ENCODE data around the gene MYO18B. TPM values are rescaled to one million over a fixed set of nuclear protein-coding genes. Genes with fewer than 3 reads are reported as not detected.

The MYO18B gene
- polyA plus RNA-seq, 1 donor from 2014 or later = not detected

DNA sequence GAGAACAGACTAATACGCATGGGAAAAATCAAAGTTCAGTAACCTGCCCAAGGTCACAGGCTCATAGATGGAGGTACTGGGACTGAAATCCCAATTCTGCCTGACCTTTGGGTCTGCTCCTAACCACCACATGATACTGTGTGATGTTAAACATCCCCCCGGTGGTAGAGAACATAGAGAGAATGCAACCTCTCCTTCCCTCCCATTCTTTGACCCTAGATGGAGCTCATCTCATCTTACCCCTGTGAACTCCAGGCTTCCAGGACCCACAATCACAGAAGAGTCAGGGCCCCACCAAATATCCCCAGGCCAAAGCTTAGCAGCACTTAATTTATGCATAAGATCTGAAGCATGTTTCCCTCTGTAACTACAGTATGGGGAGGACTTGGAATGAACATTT is 198.5 kb downstream of the MYO18B start:
- peaks cover 0 to 4% (median 4%) of the 10 kb centered on the region in 3 donors for H3K9me3 Mint-ChIP-seq
- H3K27ac Mint-ChIP-seq = no peak overlapping the region
- no peaks in the 10 kb centered on the region for H3K4me1 Mint-ChIP-seq
- H3K4me3 Mint-ChIP-seq = no peak overlapping the region
- peaks cover 5% of the 10 kb centered on the region for H3K27me3 Mint-ChIP-seq
- no peaks in the 10 kb centered on the region for H3K36me3 Mint-ChIP-seq

DNA sequence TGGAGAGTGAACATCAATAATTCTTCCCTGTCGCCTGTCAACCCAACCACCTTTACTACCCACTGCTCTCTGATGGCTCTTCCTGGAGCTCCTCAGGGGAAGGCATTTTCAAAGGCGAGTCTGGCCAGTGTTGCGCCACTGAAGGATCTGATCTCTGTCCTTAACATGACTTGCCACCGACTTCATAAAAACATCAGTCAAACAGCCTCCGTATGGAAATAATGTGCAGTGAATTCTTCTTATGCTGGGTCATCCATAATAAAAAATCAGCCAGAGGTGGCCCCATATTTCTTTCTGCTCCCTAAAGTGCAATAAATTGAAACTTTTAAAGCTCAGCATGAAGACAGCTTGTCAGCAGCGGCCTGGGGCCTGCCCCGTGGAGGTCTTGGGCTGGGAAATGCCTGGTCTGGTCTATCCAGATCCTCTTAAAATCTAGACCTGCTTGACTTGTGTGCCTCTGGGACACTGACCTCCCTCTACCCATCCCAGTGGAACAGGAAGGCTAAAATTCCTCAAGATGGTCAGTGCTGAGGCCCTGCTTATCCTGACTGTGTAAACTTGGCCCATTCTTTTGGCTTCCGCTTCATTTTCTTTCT is 199.5 kb downstream of the MYO18B start:
- no peaks in the 10 kb centered on the region for H3K4me1 Mint-ChIP-seq
- peaks cover 1% of the 10 kb centered on the region for H3K27me3 Mint-ChIP-seq

DNA sequence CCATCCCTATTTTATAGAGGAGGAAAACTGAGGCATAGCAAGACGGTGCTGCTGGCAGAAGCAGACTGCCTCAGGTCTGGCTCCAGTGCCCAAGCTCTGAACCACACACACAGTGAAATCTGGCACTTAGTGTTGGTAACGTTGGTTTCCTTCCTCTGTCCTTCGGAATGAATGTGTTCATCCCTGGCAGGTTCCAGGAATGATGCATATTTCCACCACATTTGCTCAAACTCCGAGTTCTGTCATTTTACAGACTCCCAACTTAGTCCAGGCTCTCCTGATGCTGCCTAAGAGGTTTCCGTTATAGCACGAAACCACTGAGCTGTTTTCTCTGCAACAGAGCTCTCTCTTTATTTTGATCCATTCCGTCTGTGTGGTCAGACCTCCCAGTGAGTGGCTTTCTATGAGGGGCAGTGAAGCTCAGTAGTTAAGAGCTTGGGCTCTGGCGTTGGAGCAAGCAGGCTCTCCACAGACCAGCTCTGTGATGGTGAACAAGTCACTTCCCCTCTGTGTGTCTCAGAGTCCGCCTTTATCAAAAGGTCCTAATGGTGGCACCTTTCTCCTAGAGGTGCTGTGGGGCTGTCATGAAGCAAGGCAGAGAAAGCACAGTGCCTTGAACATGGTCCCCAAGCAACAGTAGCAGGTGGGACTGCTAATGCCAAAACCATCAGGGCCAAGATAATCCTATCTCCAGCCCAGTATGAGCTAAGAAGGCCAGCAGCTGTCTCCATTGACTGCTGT is 200.3 kb downstream of the MYO18B start:
- Mint-ChIP-seq H3K4me1 (no peaks in the 10 kb centered on the region), H3K4me3 (no peak overlapping the region), H3K36me3 (no peaks in the 10 kb centered on the region), H3K9me3 (peaks cover 0 to 4% (median 4%) of the 10 kb centered on the region in 3 donors), H3K27ac (no peak overlapping the region), H3K27me3 (peaks cover 1% of the 10 kb centered on the region)

More for the DNA sequence above, 199.5 kb downstream of the MYO18B start:
- H3K27ac Mint-ChIP-seq = no peak overlapping the region
- no peak overlapping the region for H3K4me3 Mint-ChIP-seq
- no peaks in the 10 kb centered on the region for H3K36me3 Mint-ChIP-seq
- H3K9me3 Mint-ChIP-seq = peaks cover 0 to 4% (median 4%) of the 10 kb centered on the region in 3 donors

DNA sequence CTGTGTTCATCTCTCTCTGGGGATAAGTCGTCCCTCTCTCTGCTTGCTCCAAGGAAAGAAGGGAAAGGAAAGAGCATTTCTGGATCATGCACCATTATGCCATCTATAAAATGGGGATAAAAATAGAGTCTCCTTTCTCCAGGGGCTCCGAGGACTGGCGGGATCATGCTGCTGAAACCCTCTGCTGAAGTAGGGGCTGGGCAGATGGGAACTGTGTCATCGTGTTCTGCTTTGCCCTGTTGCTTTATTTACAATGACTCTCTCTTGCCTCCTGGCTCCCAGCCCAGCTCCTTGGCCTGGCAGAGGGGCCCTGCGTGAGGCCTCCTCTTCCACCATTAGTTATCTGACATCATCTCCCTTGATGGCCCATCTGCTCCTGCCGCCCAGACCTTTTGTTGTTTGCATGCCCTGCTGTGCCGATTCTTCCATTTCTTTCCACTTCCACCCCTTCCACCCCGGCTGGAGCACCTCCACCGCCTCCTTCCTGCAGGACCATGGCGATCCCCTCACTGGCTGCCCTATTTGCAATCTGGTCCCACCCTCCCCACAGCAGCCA is 200.9 kb downstream of the MYO18B start:
- H3K4me1 Mint-ChIP-seq = no peaks in the 10 kb centered on the region
- no peak overlapping the region for H3K4me3 Mint-ChIP-seq
- no peak overlapping the region for H3K27ac Mint-ChIP-seq
- H3K36me3 Mint-ChIP-seq = peaks cover under 1% of the 10 kb centered on the region
- peaks cover 0 to 4% (median 3%) of the 10 kb centered on the region in 3 donors for H3K9me3 Mint-ChIP-seq
- H3K27me3 Mint-ChIP-seq = peaks cover 1% of the 10 kb centered on the region

DNA sequence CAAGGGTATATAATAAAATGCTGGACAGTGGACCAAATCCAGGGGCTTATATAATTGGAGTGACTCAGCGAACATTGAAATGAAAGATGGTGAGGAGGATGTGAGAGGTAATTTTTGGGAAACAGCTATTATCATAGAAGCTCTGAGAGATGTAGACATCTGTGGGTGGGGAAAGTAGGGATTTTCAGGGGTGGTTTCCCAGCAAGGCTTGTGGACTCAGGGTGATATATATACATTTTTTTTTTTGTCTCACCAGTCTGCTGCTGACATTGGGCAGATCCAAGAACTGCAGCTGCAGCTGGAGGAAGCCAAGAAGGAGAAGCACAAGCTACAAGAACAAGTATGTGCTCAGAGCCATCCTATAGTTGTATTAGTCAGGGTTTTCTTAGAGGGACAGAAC is 208.1 kb downstream of the MYO18B start:
- H3K9me3 Mint-ChIP-seq = no peaks in the 10 kb centered on the region

DNA sequence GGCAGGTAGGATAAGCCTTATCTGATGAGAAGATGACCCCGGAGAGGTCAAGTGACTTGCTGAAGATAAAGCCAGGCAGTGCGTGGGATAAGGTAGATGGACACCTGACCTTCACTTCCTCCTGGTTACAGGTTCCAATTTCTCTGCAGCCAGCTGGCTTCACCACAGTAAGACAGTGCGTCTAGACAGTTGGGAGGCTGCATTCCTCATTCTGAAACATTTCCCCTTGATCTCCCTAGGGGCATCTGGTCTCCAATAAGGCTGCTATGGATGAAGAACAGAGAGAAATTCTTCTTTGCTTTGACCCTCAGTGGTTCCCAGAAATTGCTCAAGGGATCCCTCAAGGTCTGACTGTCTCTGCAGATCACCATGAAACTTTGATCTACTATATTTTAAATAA is 211.3 kb downstream of the MYO18B start:
- H3K27me3 Mint-ChIP-seq = peaks cover 11% of the 10 kb centered on the region
- H3K4me3 Mint-ChIP-seq = no peak overlapping the region
- H3K4me1 Mint-ChIP-seq = no peaks in the 10 kb centered on the region
- H3K27ac Mint-ChIP-seq = no peak overlapping the region
- H3K36me3 Mint-ChIP-seq = no peaks in the 10 kb centered on the region
- peaks cover 0 to 3% (median 0%) of the 10 kb centered on the region in 3 donors for H3K9me3 Mint-ChIP-seq

More for the DNA sequence above, 208.1 kb downstream of the MYO18B start:
- H3K4me1 Mint-ChIP-seq = no peaks in the 10 kb centered on the region
- H3K4me3 Mint-ChIP-seq = no peak overlapping the region
- H3K27ac Mint-ChIP-seq = no peak overlapping the region
- peaks cover 8% of the 10 kb centered on the region for H3K27me3 Mint-ChIP-seq
- peaks cover 2% of the 10 kb centered on the region for H3K36me3 Mint-ChIP-seq

DNA sequence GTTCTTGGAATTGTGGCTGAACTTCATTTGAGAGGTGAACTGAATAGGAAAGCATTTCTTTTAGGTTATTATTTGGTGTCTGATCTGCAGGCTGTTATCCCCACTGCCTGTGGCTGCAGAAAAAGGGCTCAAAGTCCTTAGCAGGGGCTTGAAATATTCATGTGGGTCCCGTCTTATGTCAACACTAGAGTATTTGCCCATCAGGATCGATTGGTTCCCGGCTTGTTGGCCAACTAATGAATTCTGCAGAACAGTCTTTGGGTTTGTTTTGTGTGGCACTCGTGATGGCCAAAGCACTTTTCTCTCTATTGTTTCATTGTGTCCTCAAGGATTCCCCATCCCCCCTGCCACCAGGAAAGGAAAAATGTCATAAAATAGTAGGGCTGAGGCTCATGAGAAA is 211.9 kb downstream of the MYO18B start:
- H3K9me3 Mint-ChIP-seq = peaks cover 0 to 3% (median 0%) of the 10 kb centered on the region in 3 donors
- no peaks in the 10 kb centered on the region for H3K4me1 Mint-ChIP-seq
- no peaks in the 10 kb centered on the region for H3K36me3 Mint-ChIP-seq
- no peak overlapping the region for H3K4me3 Mint-ChIP-seq
- H3K27ac Mint-ChIP-seq = no peak overlapping the region
- H3K27me3 Mint-ChIP-seq = peaks cover 13% of the 10 kb centered on the region

DNA sequence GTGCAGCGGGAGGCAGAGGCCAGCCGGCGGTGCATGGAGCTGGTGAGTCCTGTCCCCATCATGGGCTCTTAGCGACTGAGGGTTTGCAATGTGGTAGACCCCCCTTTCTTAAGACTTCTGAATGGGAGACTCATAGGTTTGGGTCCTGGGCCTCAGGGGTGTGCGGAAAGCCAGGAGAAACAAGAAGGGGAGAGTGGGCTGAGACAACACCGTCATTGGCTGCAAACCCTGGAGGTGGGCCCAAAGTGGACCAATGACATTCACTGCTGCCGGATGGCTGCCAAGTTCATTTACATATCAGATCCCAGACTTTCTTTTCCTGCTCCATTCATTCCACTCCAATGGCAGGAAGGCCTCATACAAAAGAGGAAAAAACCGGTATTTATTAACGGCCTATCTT is 213.3 kb downstream of the MYO18B start:
- Mint-ChIP-seq H3K36me3 (no peaks in the 10 kb centered on the region), H3K4me3 (no peak overlapping the region), H3K27ac (no peak overlapping the region), H3K27me3 (peaks cover 9% of the 10 kb centered on the region), H3K9me3 (peaks cover 0 to 3% (median 0%) of the 10 kb centered on the region in 3 donors), H3K4me1 (no peaks in the 10 kb centered on the region)

DNA sequence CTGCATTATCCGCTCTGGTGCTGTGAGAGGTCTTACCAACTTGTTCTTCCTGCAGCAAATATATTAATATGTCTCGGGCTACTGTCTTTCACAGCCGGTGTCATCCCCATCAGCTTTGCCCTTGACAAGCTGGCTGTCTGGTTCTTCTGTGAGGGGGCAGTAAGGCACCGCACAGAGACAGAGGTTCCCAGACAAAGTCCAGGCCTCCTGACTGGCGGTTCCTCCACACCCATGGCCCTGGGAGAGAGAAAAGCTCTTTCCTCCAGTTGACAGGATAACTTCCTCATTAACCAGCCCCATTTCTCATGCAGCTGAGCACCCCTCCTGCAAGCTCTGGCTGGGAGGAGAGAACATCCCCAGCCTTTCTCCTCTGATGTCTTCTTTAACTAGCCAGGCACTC is 214.8 kb downstream of the MYO18B start:
- Mint-ChIP-seq H3K27me3 (peaks cover 6% of the 10 kb centered on the region), H3K36me3 (peaks cover 3% of the 10 kb centered on the region), H3K9me3 (peaks cover 0 to 3% (median 0%) of the 10 kb centered on the region in 3 donors), H3K4me1 (no peaks in the 10 kb centered on the region), H3K27ac (no peak overlapping the region), H3K4me3 (no peak overlapping the region)

DNA sequence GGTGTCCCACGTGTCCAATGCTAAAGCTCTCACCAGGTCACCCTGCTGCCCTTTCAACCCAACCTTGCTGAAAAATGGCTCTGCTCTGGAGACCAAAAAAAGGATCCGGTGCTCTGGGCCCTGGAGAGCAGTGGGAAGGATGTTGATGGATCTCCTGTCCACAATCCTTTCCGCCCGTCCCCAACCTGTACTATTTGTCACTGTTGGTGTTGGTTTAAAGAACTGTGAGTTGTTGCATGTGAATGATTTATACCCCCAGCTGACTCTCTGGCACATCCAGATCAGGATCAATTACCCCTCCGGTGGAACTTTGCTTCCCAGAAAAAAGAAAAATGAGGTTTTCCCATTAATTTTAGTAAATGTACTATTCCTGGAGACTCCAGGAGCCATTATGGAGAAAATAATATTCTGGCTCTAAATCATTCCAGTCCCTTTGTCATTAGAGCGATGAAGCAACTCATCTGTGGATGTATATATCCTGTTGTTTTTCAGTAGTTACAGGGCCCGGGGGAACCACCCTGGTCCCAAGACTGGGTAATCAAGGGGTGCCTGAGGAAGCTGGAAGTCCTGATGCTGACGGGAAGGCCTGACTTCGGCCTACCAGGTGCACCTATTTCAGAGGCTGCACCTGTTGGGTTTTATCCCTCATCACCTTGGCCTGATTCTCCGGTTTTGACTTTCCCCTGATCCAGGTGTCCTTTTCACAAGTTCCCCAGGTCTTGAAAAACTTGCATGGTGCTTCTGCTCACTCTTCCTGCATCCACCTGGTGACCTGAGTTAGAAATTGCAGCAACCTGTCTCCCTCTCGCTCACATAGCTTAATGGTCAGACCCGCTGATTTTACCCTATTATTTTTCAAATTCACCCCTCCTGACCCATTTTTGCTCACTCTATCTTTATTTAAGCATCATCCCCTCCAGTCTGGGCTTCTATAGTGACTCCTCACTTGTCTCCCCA is 218.1 kb downstream of the MYO18B start:
- H3K4me3 Mint-ChIP-seq = no peak overlapping the region
- H3K9me3 Mint-ChIP-seq = peaks cover 5 to 8% (median 7%) of the 10 kb centered on the region in 3 donors
- H3K27ac Mint-ChIP-seq = no peak overlapping the region
- H3K36me3 Mint-ChIP-seq = peaks cover 3% of the 10 kb centered on the region
- no peaks in the 10 kb centered on the region for H3K4me1 Mint-ChIP-seq
- peaks cover 16% of the 10 kb centered on the region for H3K27me3 Mint-ChIP-seq

DNA sequence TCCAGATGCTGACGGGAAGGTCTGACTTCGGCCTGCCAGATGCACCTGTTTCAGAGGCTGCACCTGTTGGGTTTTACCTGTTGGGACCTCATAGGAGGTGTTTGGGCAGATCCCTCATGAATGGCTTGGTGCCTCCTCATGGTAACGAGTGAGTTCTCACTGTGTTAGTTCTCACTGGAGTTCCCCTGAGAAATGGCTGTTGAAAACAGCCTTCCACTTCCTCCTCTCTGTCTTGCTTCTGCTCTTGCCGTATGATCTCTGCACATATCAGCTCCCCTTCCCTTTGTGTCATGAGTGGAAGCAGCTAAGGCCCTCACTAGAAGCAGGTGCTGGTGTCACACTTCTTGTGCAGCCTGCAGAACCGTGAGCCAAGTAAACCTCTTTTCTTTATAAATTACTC is 219.7 kb downstream of the MYO18B start:
- Mint-ChIP-seq H3K4me1 (no peaks in the 10 kb centered on the region), H3K27ac (no peak overlapping the region)

DNA sequence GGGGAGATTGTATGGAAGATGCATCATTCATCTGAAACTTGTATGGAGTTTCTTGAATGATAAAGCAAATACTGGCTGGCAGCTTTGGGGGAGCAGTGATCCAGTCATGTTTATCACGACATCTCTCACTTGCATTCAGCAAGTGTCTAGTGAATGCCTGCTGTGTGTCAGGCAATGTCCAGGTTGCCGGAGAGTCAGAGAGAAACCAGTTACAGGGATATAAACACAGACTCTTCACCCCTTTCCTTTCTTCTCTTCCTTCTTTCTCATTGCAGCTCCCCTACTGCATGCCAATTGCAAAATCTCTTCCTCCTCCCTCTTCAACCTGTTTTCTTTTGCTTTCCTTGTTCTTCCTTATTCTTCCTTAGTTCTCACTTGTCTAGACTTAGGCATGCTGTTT is 220.7 kb downstream of the MYO18B start:
- Mint-ChIP-seq H3K4me1 (no peaks in the 10 kb centered on the region), H3K4me3 (no peak overlapping the region), H3K27me3 (peaks cover 20% of the 10 kb centered on the region), H3K36me3 (peaks cover 3% of the 10 kb centered on the region), H3K9me3 (peaks cover 5 to 7% (median 7%) of the 10 kb centered on the region in 3 donors), H3K27ac (no peak overlapping the region)

More for the DNA sequence above, 219.7 kb downstream of the MYO18B start:
- H3K9me3 Mint-ChIP-seq = peaks cover 5 to 7% (median 5%) of the 10 kb centered on the region in 3 donors
- H3K36me3 Mint-ChIP-seq = peaks cover 3% of the 10 kb centered on the region
- H3K4me3 Mint-ChIP-seq = no peak overlapping the region
- peaks cover 20% of the 10 kb centered on the region for H3K27me3 Mint-ChIP-seq

DNA sequence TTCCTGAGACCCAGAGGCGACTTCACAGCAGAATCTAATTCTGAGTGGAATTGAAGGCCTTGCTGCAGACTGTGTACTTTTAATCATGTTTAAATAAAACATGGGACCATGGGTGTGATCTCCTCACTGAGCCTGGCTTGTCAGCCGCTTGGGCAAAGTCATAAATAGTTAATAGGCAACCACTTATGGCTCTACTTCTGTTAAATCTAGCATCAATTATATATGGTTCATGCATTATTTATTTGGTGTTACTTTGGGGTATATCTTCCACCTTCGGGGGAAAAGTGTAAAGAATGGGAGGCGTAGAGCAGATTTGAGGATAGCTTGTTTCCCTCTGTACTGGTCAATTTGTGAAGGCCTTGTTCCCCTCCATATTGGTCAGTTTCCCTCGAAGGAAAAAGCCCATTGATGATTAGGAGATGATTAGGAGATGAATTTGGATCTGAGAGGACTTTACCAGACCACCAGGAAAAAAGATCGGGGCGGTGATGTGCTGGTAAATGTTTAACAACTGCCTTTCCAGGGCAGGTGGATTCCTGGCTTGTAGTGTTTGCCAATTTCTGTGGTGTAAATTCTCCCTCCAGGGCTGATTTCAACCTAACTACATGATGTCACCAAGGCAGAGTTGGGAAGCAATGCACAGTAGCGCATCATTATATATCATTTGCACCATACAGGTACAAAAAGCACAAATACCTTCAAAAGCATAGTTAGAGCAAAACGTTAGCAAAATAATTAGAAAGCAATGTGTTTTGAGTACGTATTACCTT is 223.2 kb downstream of the MYO18B start:
- Mint-ChIP-seq H3K36me3 (peaks cover 3% of the 10 kb centered on the region), H3K9me3 (peaks cover 5 to 9% (median 7%) of the 10 kb centered on the region in 3 donors), H3K27me3 (peaks cover 18% of the 10 kb centered on the region), H3K27ac (no peak overlapping the region), H3K4me1 (no peaks in the 10 kb centered on the region), H3K4me3 (no peak overlapping the region)

DNA sequence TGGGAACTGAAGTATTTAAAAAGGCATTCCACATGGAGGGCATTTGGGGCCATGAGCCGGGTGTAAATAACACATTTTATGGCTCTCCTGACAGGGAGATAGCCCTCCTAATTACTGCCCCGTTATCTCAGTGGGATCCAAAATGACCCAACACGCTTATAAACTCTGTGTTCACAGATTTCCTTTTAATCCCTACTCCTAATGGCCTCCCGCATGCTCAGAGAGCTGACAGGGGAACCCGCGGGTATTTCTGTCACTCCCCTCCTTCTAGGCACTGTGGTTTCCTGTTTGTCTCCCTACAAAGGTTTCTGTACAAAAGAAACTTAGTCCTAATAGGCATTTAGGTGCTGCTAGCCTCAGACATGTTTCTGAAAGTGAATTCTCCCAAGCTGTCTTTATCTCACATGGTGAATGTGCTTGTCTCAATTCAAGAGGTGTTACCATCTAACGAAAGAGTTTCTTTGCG is 224.5 kb downstream of the MYO18B start:
- Mint-ChIP-seq H3K4me1 (peaks cover 0 to under 1% (median 0%) of the 10 kb centered on the region in 3 donors), H3K27me3 (peaks cover 17% of the 10 kb centered on the region), H3K9me3 (peaks cover 5 to 12% (median 7%) of the 10 kb centered on the region in 3 donors), H3K27ac (no peak overlapping the region), H3K4me3 (no peak overlapping the region), H3K36me3 (no peaks in the 10 kb centered on the region)
